ENCODE measurements around the gene CXorf65. TPM values are rescaled to one million over a fixed set of nuclear protein-coding genes. Genes with fewer than 3 reads are reported as not detected.

Gene CXorf65
- total RNA-seq (not detected), polyA plus RNA-seq (not detected)
- long read RNA-seq, donor 1, result 0 reads
- long read RNA-seq, donor 2, result 0 reads
- long read RNA-seq, donor 3, result 0 reads

GRCh38 chrX:71106427-71106826, at the start of gene CXorf65:
Gene CXorf65 (minus strand): TSS chrX:71106740. CDS start chrX:71106556, 184 bp downstream.
- ATAC-seq (no peak), DNase-seq (no peak)
- peaks cover 0 to 19% (median 0%) of the 10 kb centered on the region in 12 donors for H3K4me1 ChIP-seq
- H3K27me3 ChIP-seq, result peaks cover 0 to 4% (median 0%) of the 10 kb centered on the region in 9 donors
- no peaks in the 10 kb centered on the region for H3K36me3 ChIP-seq
- H3K4me3 ChIP-seq, result no peak within 1 kb of the TSS
- H3K9me3 ChIP-seq, result no peaks in the 10 kb centered on the region
- H3K27ac ChIP-seq, result no peak within 1 kb of the TSS
- intact Hi-C loops (cut with DNase I), result no loop called here
- no peak for TF ChIP-seq CTCF (IDR thresholded peaks at IDR 0.05)
- no peak for TF ChIP-seq POLR2A (IDR thresholded peaks at IDR 0.05)
- 67 to 100% (median 92%) methylated on average over 1 of the region's 1 CpG for WGBS, 4 donors

- WGBS, 4 donors, result 53 to 85% (median 67%) methylated on average over 3 of the region's 3 CpGs
- intact Hi-C loops (cut with DNase I), result loop anchor here in 1 of 10 donors (10.0 kb wide), 1 partner anchor 60 kb away; no protein-coding TSS in a partner anchor
Measured at GRCh38 chrX:71154641-71155040, 48.1 kb upstream of the CXorf65 start.

GRCh38 chrX:71154196-71154595, 47.7 kb upstream of the CXorf65 start:
- Histone ChIP-seq H3K4me3 (no peak overlapping the region), H3K27me3 (peaks cover 0 to 6% (median 0%) of the 10 kb centered on the region in 9 donors), H3K36me3 (no peaks in the 10 kb centered on the region), H3K4me1 (no peaks in the 10 kb centered on the region), H3K9me3 (no peaks in the 10 kb centered on the region), H3K27ac (no peak overlapping the region)
- ATAC-seq, result no peak
- intact Hi-C loops (cut with DNase I), result loop anchor here in 1 of 10 donors (10.0 kb wide), 1 partner anchor 61 kb away; no protein-coding TSS in a partner anchor
- TF ChIP-seq CTCF (IDR thresholded peaks at IDR 0.05), result no peak
- TF ChIP-seq POLR2A (IDR thresholded peaks at IDR 0.05), result no peak
- 74 to 94% (median 84%) methylated on average over 2 to 7 of the region's 7 CpGs for WGBS, 4 donors
- DNase-seq, result no peak

More at GRCh38 chrX:71154641-71155040, 48.1 kb upstream of the CXorf65 start:
- TF ChIP-seq CTCF (IDR thresholded peaks at IDR 0.05), result no peak
- TF ChIP-seq POLR2A (IDR thresholded peaks at IDR 0.05), result no peak
- Histone ChIP-seq H3K9me3 (no peaks in the 10 kb centered on the region), H3K27me3 (peaks cover 0 to 6% (median 0%) of the 10 kb centered on the region in 9 donors), H3K36me3 (no peaks in the 10 kb centered on the region), H3K4me3 (no peak overlapping the region), H3K4me1 (no peaks in the 10 kb centered on the region), H3K27ac (no peak overlapping the region)
- no peak for DNase-seq
- no peak for ATAC-seq

- ATAC-seq (no peak), DNase-seq (no peak)
- 64 to 72% (median 68%) methylated on average over 7 of the region's 7 CpGs for WGBS, 4 donors
Measured at GRCh38 chrX:71151366-71151765, 44.8 kb upstream of the CXorf65 start.

More at GRCh38 chrX:71151366-71151765, 44.8 kb upstream of the CXorf65 start:
- H3K27me3 ChIP-seq, result peaks cover 0 to 3% (median 0%) of the 10 kb centered on the region in 9 donors
- intact Hi-C loops (cut with DNase I), result loop anchor here in 1 of 10 donors (10.0 kb wide), 1 partner anchor 63 kb away; no protein-coding TSS in a partner anchor
- TF ChIP-seq CTCF (IDR thresholded peaks at IDR 0.05), result no peak
- no peak for TF ChIP-seq POLR2A (IDR thresholded peaks at IDR 0.05)
- H3K9me3 ChIP-seq, result no peaks in the 10 kb centered on the region
- H3K36me3 ChIP-seq, result no peaks in the 10 kb centered on the region
- peaks cover 0 to 5% (median 0%) of the 10 kb centered on the region in 12 donors for H3K4me1 ChIP-seq
- H3K27ac ChIP-seq, result no peak overlapping the region
- H3K4me3 ChIP-seq, result no peak overlapping the region

All from heart left ventricle (tissue), 16 donors.